ENCODE data around the gene CELF2.

DNA sequence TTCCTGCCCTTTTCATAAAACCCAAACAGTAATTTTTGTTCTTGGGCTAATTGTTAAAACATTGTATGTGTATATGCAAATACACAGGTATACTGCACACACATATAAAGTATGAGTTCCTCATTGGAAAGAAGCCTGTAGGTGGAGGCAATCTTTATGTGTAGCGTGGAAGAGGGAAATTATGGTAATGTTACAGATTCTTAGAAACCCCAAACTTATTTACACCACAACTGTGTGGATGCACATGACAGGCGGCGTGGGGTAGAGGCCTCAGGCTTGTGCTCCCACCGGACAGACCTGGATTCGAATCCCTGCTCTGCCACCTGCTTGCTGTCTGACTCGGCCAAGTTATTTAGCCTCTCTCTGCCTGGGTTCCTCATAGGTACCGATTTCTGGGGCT, 223.0 kb downstream of the CELF2 start:
- TF ChIP-seq, protein P1, sequence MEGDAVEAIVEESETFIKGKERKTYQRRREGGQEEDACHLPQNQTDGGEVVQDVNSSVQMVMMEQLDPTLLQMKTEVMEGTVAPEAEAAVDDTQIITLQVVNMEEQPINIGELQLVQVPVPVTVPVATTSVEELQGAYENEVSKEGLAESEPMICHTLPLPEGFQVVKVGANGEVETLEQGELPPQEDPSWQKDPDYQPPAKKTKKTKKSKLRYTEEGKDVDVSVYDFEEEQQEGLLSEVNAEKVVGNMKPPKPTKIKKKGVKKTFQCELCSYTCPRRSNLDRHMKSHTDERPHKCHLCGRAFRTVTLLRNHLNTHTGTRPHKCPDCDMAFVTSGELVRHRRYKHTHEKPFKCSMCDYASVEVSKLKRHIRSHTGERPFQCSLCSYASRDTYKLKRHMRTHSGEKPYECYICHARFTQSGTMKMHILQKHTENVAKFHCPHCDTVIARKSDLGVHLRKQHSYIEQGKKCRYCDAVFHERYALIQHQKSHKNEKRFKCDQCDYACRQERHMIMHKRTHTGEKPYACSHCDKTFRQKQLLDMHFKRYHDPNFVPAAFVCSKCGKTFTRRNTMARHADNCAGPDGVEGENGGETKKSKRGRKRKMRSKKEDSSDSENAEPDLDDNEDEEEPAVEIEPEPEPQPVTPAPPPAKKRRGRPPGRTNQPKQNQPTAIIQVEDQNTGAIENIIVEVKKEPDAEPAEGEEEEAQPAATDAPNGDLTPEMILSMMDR (IDR thresholded peaks at IDR 0.05): no peak
- TF ChIP-seq POLR2A (IDR thresholded peaks at IDR 0.05): no peak

Measured in thyroid gland (tissue), 4 donors.